DND-41 (cell line): ENCODE results near the gene ARID3A.

Source experiments
- ATAC-seq: fragments of 200-7000 bp; cut with Tn5 transposase; 3 replicates; pipeline ENCODE4 v1.9.1; 2021; ENCODE audit warnings: low read depth; ENCODE audit not compliant: insufficient read depth
- DNase-seq: peaks from one replicate; pipeline ENCODE4 v3.0.0-alpha.2; 2020
- H2AFZ ChIP-seq: 2 replicates; pipeline ENCODE4 v1.6.0; 2012; ENCODE audit warnings: low read depth, low read length
- H3K27ac ChIP-seq: 2 replicates; pipeline ENCODE4 v1.5.1; 2012; ENCODE audit warnings: low read length, inconsistent platforms
- H3K27me3 ChIP-seq: fragments of 200-600 bp; sonication (generic); 2 replicates; pipeline ENCODE4 v1.6.0; 2012; ENCODE audit warnings: low read length, mild to moderate bottlenecking, inconsistent platforms; ENCODE audit not compliant: insufficient read depth, poor library complexity
- H3K36me3 ChIP-seq: 2 replicates; pipeline ENCODE4 v1.5.1; 2012; ENCODE audit warnings: low read length, inconsistent platforms; ENCODE audit not compliant: insufficient read depth
- H3K4me1 ChIP-seq: 2 replicates; pipeline ENCODE4 v1.5.1; 2012; ENCODE audit warnings: mild to moderate bottlenecking, low read length; ENCODE audit not compliant: insufficient read depth
- H3K4me2 ChIP-seq: 2 replicates; pipeline ENCODE4 v1.6.0; 2012; ENCODE audit warnings: mild to moderate bottlenecking, moderate library complexity, low read length, inconsistent platforms; ENCODE audit not compliant: insufficient read depth
- H3K4me3 ChIP-seq, 2 experiments: fragments of 200-600 bp in 1 of 2; shearing (Covaris generic) in 1 of 2; 2 replicates each; pipeline ENCODE4 v1.5.1; 2012 to 2016; ENCODE audit warnings: inconsistent platforms in 2 of 2, low read length in 2 of 2, mild to moderate bottlenecking in 2 of 2, low read depth in 1 of 2, moderate library complexity in 1 of 2
- H3K79me2 ChIP-seq: 2 replicates; pipeline ENCODE4 v1.6.0; 2012; ENCODE audit warnings: low read length, inconsistent platforms; ENCODE audit not compliant: insufficient read depth
- H3K9ac ChIP-seq: 2 replicates; pipeline ENCODE4 v1.6.0; 2012; ENCODE audit warnings: low read depth, mild to moderate bottlenecking, inconsistent platforms, low read length, moderate library complexity
- H3K9me3 ChIP-seq: 2 replicates; pipeline ENCODE4 v1.5.1; 2012; ENCODE audit warnings: low read length, moderate library complexity, mild to moderate bottlenecking, inconsistent platforms; ENCODE audit not compliant: insufficient read depth, severe bottlenecking
- H4K20me1 ChIP-seq: 2 replicates; pipeline ENCODE4 v1.6.0; 2012; ENCODE audit warnings: low read length; ENCODE audit not compliant: insufficient read depth
- EZH2 ChIP-seq: IDR thresholded peaks from 3 replicates; pipeline ENCODE4 v1.6.1; 2012; ENCODE audit warnings: borderline replicate concordance, low read depth, mild to moderate bottlenecking, moderate library complexity, low read length, inconsistent platforms; ENCODE audit not compliant: severe bottlenecking
- TF ChIP-seq, protein P1 (sequence below): IDR thresholded peaks from 2 replicates; pipeline ENCODE4 v1.5.1; 2012; ENCODE audit warnings: borderline replicate concordance, low read length, moderate library complexity, mild to moderate bottlenecking; ENCODE audit not compliant: poor library complexity, severe bottlenecking; ENCODE audit errors: extremely low read depth

The ARID3A gene

GRCh38 chr19:966485-967088, 40.8 kb downstream of the ARID3A start:
- Histone ChIP-seq H3K9ac (no peak overlapping the region), H3K79me2 (no peaks in the 10 kb centered on the region), H3K27me3 (no peaks in the 10 kb centered on the region), H3K27ac (no peak overlapping the region), H3K36me3 (peaks cover 67% of the 10 kb centered on the region), H3K4me1 (no peaks in the 10 kb centered on the region), H2AFZ (no peak overlapping the region), H3K4me3 (no peak overlapping the region), H3K4me2 (no peak overlapping the region), H3K9me3 (peaks cover 10% of the 10 kb centered on the region), H4K20me1 (0 out of 2 replicates have a peak, but pooled peaks cover 2% of the 10 kb centered on the region)
- ATAC-seq, result no peak
- DNase-seq, result no peak
- TF ChIP-seq, protein P1, sequence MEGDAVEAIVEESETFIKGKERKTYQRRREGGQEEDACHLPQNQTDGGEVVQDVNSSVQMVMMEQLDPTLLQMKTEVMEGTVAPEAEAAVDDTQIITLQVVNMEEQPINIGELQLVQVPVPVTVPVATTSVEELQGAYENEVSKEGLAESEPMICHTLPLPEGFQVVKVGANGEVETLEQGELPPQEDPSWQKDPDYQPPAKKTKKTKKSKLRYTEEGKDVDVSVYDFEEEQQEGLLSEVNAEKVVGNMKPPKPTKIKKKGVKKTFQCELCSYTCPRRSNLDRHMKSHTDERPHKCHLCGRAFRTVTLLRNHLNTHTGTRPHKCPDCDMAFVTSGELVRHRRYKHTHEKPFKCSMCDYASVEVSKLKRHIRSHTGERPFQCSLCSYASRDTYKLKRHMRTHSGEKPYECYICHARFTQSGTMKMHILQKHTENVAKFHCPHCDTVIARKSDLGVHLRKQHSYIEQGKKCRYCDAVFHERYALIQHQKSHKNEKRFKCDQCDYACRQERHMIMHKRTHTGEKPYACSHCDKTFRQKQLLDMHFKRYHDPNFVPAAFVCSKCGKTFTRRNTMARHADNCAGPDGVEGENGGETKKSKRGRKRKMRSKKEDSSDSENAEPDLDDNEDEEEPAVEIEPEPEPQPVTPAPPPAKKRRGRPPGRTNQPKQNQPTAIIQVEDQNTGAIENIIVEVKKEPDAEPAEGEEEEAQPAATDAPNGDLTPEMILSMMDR, result no peak
- no peak for TF ChIP-seq EZH2

- ATAC-seq (no peak), DNase-seq (no peak)
- Histone ChIP-seq H3K79me2 (no peaks in the 10 kb centered on the region), H3K9me3 (peaks cover 10% of the 10 kb centered on the region), H3K9ac (no peak overlapping the region), H3K4me3 (no peak overlapping the region), H3K36me3 (peaks cover 48% of the 10 kb centered on the region), H3K4me1 (no peaks in the 10 kb centered on the region), H2AFZ (no peak overlapping the region), H3K27me3 (no peaks in the 10 kb centered on the region), H3K27ac (no peak overlapping the region), H4K20me1 (no peaks in the 10 kb centered on the region), H3K4me2 (no peak overlapping the region)
- no peak for TF ChIP-seq EZH2
- TF ChIP-seq, protein P1, result peak; percentile 69
Measured at GRCh38 chr19:970695-971094, 44.9 kb downstream of the ARID3A start.

GRCh38 chr19:971795-972194, 46.0 kb downstream of the ARID3A start:
- H3K9ac ChIP-seq, result no peak overlapping the region
- H3K4me1 ChIP-seq, result no peaks in the 10 kb centered on the region
- H3K27me3 ChIP-seq, result no peaks in the 10 kb centered on the region
- no peak overlapping the region for H3K4me2 ChIP-seq
- peaks cover 10% of the 10 kb centered on the region for H3K9me3 ChIP-seq
- no peaks in the 10 kb centered on the region for H4K20me1 ChIP-seq
- H3K79me2 ChIP-seq, result no peaks in the 10 kb centered on the region
- H2AFZ ChIP-seq, result no peak overlapping the region
- TF ChIP-seq EZH2, result no peak
- TF ChIP-seq, protein P1, result no peak
- peaks cover 43% of the 10 kb centered on the region for H3K36me3 ChIP-seq
- no peak overlapping the region for H3K27ac ChIP-seq
- DNase-seq, result no peak
- H3K4me3 ChIP-seq, result no peak overlapping the region
- ATAC-seq, result no peak

DNA sequence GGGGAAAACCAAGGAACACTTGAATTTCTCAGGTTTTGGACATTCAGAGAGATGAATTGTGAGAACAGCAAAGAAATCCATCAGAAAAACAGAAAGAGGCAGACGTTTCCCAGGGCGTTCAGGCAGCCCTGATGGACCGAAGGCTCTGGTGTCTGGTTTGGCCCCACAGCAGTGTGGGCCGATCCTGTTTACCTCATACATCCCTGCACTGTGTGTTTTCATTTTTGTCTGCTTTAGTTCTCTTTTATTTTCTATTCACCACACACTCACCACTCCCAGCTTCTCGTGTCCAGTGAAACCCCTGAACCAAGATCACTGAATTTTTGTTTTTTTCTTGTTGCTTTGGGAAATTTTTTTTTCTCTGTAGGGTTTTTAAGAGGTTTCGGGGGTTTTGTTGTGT, 46.4 kb downstream of the ARID3A start:
- Histone ChIP-seq H3K27me3 (no peaks in the 10 kb centered on the region), H2AFZ (no peak overlapping the region), H3K27ac (no peak overlapping the region), H3K9me3 (peaks cover 10% of the 10 kb centered on the region), H3K4me3 (no peak overlapping the region), H3K9ac (no peak overlapping the region), H3K4me2 (no peak overlapping the region), H3K79me2 (no peaks in the 10 kb centered on the region), H3K4me1 (no peaks in the 10 kb centered on the region), H3K36me3 (peaks cover 40% of the 10 kb centered on the region), H4K20me1 (no peaks in the 10 kb centered on the region)
- DNase-seq (no peak), ATAC-seq (no peak)
- TF ChIP-seq EZH2, result no peak
- TF ChIP-seq, protein P1, result no peak
